ENCODE results near the gene SYNGAP1.

Gene SYNGAP1

GRCh38 chr6:33418690-33419291 is 1.1 kb upstream of the SYNGAP1 start:
- peak overlapping the region; percentile 90 for H3K27ac ChIP-seq
- DNase-seq (ENCODE audit: low read depth, low spot score): no peak

DNA sequence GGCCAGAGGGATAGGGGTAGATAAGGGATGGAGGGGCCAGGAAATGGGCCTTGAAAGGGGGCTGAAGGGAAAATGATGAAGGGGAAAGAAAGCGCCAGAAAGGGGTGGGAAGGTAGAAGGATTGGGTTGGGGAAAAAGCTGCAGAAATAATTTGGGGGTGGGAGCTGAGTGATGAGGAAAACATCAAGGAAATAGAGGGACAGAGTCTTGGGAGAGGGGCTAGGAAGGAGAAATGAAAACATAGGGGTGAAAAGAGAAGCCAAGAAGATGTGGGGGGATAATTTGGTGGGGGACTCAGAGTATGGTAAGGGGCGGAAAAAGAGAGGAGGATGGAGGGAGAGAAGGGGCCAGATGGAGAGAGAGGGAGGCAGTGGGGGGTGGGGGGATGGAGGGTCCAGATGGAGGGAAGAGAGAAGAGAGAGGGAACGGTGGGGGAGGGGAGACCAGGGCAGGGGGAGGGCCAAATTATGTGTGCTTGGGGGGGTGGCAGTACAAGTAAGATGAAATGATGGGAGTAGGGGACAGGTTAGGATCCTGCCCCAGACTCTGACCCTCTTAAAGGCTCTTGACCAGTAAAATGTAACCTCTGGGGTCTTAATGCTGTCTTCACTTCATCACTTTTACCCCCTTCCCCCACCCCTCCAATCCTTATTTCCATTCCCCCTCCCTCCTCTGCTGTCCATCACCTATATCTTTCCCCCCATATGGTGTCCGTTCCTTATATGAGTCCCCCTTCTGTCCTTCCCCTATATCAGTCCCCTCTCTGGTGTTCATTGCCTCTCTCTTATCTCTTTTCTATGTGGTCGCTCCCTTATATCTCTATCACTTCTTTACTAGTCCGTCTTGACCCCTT is 852 bp downstream of the SYNGAP1 start:
- H3K27ac ChIP-seq: no peak overlapping the region
- DNase-seq (ENCODE audit: low read depth, low spot score): no peak

- H3K27ac ChIP-seq: no peak overlapping the region
- no peak for DNase-seq (ENCODE audit: low read depth, low spot score)
These were observed 1.4 kb downstream of the SYNGAP1 start for GRCh38 chr6:33421344-33421643.

GRCh38 chr6:33423777-33424176 is 3.9 kb downstream of the SYNGAP1 start:
- no peak overlapping the region for H3K27ac ChIP-seq

DNA sequence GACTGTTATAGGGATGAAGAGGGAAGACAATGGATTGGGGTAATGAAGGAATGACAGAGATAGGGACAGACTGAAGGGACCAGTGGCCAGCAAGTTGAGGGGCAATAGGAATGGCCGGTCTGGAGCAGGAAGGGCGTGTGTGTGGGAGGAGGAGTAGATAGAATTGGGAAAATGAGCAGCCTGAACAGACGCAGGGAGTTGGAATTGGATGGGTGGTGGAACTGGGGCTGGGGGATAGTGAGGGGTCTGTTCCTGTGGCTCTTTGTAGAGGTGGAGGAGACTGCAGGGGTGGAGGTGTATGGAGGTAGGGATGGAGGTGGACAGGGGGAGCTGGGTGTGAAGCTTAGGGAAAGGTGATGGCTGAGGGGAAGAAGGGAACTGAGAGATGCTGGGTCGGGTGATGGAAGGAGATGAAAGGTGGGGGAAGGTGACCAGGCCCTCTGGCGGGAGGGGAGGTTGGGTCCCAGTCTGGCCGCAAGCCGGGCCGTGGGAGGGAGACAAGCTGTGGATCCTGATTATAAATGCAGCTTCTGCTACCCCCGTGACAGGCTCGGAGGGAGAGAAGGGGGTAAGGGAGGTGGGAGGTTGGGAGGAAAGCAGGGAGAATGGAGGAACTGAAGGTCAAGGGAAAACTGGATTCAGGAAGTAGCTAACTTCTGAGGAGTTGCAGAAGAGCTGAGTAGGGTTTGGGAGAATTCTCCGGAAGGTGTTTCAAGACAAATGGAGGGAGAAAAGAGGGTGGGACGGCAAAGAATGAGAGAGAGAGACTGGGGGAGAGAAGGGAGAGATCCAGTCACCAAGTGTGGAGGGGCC is 5.2 kb downstream of the SYNGAP1 start:
- H3K27ac ChIP-seq: peak overlapping the region; percentile 93
- no peak for DNase-seq (ENCODE audit: low read depth, low spot score)

More at GRCh38 chr6:33423777-33424176, 3.9 kb downstream of the SYNGAP1 start:
- no peak for DNase-seq (ENCODE audit: low read depth, low spot score)

DNA sequence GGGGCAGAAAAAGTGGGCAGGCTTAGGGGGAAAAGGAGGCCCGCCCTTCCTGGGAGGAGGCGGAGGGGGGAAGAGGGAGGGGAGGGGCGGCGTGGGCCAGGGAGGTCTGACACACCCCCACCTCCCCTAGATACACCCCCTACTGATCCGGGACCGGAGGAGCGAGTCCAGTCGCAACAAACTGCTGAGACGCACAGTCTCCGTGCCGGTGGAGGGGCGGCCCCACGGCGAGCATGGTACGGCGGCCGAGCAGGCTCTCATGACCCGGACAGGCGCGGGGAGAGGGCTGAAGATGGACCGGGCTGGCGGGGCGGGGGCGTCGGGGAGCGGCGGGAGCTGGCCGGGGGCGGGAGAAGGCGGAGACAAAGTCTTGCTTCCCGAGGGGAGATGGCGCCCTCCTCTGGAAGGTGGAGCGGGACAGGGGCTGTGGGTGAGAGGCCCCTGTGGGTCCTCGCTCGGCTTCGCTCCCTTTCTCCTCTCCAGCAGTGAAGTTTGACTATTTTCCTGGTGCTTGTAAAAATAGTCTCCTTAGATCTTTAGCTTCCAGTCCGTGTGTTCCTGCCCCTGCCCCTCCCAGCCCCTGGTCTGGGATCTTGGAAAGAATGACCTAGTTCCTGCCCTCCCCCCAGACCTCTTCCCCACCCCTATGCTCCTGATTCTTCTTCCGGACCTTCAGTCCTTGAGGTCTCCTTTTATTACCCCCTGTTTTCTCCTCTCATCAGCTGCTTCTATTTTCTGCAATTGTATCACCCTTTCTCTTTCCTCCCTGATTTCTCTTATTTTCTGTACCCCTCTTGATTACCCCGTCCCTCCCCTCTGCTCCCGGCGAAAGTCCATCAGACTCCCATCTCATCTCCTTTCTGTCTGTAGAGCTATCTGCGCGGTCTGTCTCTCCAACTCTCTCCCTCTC is 6.1 kb downstream of the SYNGAP1 start:
- peak; percentile 16 for DNase-seq (ENCODE audit: low read depth, low spot score)
- H3K27ac ChIP-seq: peak overlapping the region; percentile 93

DNA sequence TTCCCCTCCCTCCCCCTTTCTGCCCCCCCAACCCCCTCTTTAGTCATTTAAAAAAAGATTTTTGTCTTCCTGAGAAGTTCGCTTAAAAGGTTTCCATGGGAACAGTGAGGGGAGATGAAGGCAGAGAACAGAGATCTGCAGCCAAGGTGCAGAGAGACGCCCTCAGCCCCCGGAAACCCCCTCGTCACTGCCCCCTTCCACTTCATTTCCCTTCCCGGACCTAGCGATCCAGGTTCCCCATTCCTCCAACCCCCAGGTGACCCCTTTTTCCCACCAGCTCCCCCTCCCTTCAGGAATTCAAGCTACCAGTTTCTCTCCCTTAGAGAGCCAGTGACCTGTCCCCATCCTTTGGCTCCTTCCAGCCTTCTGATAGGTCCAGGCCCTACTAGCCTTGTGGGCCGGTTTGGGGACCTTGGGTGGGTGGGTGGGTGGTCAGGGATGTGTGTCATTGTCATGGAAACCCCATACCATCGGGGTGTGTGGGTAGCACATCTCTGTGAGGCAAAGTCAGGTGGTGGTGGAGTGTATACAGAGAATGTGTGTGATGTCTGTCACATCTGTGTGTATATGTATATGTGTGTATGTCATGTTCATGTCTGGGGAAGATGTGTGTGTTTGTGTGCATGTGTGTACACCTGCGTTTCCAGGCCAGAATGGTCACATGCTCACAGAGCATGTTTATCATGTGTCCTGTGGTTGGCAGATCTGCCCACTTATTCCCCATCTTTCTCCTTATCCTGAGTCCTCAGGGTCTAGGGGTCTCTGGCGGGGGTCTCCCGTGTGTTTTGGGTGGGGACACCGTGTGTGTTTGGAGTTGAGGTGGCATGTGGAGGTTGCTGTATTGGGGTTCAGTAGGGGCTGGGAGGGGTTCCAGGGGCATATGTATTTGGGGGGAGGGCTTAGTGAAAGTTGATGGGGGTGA is 7.0 kb downstream of the SYNGAP1 start:
- no peak for DNase-seq (ENCODE audit: low read depth, low spot score)
- peak overlapping the region; percentile 93 for H3K27ac ChIP-seq

DNA sequence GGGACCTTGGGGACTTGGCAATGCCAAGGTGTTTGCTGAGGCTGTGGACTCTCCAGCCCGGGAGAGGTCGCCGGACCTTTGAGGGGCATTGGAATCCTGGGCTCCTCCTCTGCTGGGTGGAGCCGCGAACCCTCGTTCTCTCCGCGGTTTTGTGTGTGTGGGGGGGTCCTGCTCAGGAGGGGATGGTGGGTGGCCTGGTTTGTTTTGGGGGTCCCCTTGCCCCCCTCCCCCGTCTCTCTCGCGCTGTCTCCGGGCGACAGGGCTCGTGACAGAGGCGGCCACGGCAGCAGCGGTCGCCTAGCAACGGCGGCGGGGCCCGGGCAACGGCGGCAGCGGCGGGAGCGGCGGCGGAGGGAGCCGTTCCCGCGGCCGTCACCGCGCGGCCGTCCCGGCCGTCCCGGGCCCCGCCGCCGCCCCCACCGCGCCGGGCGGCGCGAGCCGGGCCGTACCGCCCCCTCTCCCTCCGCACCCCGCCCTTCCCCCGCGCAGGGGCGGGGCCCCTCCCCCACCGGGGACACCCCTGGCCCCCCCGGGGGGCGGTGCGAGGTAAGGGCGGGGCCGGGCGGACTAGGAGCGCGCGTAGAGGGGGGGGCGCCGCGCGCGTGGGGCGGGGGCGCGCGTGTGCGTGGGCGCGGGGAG is 7.8 kb downstream of the SYNGAP1 start:
- H3K27ac ChIP-seq: peak overlapping the region; percentile 69
- no peak for DNase-seq (ENCODE audit: low read depth, low spot score)

- peak overlapping the region; percentile 69 for H3K27ac ChIP-seq
These were observed 8.5 kb downstream of the SYNGAP1 start for GRCh38 chr6:33428224-33428965.

DNA sequence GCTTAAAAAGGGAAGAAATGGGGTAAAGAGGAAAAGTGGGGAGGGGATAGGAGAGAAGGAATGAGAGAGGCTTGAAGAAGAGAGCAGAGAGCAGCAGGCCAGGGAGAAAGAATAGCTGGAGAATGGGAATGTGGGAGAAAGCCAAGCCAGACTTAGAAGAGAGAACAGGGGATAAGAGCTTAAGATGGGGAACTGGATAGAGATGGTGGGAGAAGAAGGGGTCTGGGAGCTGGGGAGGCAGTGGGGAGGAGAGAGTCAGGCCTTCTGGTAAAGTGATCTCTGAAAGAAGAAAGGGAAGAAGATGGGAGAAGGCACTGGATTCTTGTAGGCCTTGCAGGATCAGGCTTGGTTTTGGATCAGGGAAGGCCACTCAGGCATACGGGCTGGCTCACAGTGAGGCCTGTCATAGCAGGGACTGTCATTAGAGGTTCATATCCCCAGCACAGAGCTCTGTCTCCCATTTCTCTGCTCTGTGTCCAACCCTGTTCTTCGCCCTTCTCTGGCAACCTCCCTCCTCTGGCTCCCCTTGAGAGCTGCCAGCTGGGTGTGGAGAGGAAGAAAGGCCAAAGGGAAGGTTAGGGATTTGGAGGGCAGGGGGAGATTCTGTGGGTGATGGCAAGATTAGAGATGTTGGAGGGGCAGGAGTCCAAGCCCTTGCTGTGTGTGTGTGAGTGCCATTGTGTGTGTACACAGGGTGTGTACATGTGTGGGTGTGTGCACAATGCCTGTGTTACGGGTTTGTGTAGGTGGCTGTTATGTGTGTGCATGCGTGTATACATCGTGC is 9.3 kb downstream of the SYNGAP1 start:
- peak overlapping the region; percentile 69 for H3K27ac ChIP-seq
- no peak for DNase-seq (ENCODE audit: low read depth, low spot score)

More at GRCh38 chr6:33428224-33428965, 8.5 kb downstream of the SYNGAP1 start:
- DNase-seq (ENCODE audit: low read depth, low spot score): no peak

DNA sequence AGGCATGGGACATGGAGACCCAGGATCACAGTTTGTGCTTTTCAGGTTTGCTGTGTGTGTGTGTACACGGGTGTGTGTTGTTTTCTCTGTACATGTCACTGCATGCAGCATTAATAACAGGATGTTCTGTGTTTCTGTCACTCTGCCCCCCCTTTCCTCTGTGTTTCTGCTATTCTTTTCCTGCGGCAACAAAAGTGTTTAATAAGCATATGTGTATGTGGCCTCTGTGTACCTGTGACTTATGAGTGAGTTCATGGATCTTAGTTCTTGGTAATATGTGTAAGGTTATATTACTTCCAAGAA is 9.8 kb downstream of the SYNGAP1 start:
- H3K27ac ChIP-seq: peak overlapping the region; percentile 69
- DNase-seq (ENCODE audit: low read depth, low spot score): no peak

- DNase-seq (ENCODE audit: low read depth, low spot score): no peak
- H3K27ac ChIP-seq: no peak overlapping the region
These were observed 10.5 kb downstream of the SYNGAP1 start for GRCh38 chr6:33430334-33430733.

- no peak overlapping the region for H3K27ac ChIP-seq
- DNase-seq (ENCODE audit: low read depth, low spot score): no peak
These were observed 11.4 kb downstream of the SYNGAP1 start for GRCh38 chr6:33430991-33431879.

GRCh38 chr6:33431880-33432541 is 12.1 kb downstream of the SYNGAP1 start:
- no peak overlapping the region for H3K27ac ChIP-seq

GRCh38 chr6:33432546-33432945 is 12.7 kb downstream of the SYNGAP1 start:
- H3K27ac ChIP-seq: no peak overlapping the region

More at GRCh38 chr6:33431880-33432541, 12.1 kb downstream of the SYNGAP1 start:
- DNase-seq (ENCODE audit: low read depth, low spot score): no peak

More at GRCh38 chr6:33432546-33432945, 12.7 kb downstream of the SYNGAP1 start:
- DNase-seq (ENCODE audit: low read depth, low spot score): no peak

Data from epithelial cell of prostate (primary cell).